ENCODE results near the gene EVI5. TPM values are rescaled to one million over a fixed set of nuclear protein-coding genes. Genes with fewer than 3 reads are reported as not detected.
"Not testable (repeated sequence)": the region's sequence is repeated elsewhere in the genome, so short reads cannot be mapped to it uniquely, and the experiment has no call there.

EVI5 gene
- total and polyA plus RNA-seq, 2 donors = 8.2 to 104 TPM

DNA sequence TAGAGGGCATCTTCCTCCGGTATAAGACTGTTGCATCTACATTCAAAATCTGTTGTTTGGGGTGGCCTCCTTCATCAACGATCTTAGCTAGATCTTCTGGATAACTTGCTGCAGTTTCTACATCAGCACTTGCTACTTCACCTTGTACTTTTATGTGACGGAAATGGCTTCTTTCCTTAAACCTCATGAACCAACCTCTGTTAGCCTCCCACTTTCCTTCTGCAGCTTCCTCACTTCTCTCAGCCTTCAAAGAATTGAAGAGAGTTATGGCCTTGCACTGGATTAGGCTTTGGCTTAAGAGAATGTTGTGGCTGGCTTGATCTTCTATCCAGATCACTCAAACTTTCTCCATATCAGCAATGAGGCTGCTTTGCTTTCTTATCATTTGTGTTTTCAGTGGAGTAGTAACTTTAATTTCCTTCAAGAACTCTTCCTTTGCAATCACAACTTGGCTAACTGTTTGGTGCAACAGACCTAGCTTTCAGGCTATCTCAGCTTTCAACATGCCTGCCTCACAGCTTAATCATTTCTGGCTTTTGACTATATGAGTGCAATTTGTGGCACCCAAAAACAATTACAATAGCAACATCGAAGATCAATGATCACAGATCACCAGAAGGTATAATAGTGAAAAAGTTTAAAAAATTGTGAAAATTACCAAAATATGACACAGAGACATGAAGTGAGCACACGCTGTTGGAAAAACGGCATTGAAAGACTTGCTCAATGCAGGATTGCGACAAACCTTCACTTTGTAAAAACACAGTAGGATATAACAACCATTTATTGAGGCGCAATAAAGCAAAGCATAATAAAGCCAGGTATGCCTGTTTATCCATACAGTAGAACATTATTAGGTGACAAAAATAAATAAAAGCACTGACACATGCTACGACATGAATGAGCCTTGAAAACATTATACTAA, 241.5 kb downstream of the EVI5 start:
- WGBS = 94% methylated on average over 9 of the region's 9 CpGs
- no peak for DNase-seq (ENCODE audit: extremely low spot score)
- no peak overlapping the region for H3K27ac ChIP-seq (ENCODE audit: low read depth)
- H3K4me3 ChIP-seq (ENCODE audit: low read depth, low read length) = no peak overlapping the region
- no peaks in the 10 kb centered on the region for H3K36me3 ChIP-seq (ENCODE audit: insufficient read depth)
- no peaks in the 10 kb centered on the region for H3K4me1 ChIP-seq (ENCODE audit: insufficient read depth)

GRCh38 chr1:92538413-92539061, 246.4 kb downstream of the EVI5 start:
- Histone ChIP-seq H3K36me3 (ENCODE audit: insufficient read depth) (no peaks in the 10 kb centered on the region), H3K4me3 (ENCODE audit: low read depth, low read length) (no peak overlapping the region), H3K27ac (ENCODE audit: low read depth) (no peak overlapping the region), H3K4me1 (ENCODE audit: insufficient read depth) (no peaks in the 10 kb centered on the region)
- no peak for DNase-seq (ENCODE audit: extremely low spot score)
- WGBS = 85% methylated on average over 2 of the region's 2 CpGs

DNA sequence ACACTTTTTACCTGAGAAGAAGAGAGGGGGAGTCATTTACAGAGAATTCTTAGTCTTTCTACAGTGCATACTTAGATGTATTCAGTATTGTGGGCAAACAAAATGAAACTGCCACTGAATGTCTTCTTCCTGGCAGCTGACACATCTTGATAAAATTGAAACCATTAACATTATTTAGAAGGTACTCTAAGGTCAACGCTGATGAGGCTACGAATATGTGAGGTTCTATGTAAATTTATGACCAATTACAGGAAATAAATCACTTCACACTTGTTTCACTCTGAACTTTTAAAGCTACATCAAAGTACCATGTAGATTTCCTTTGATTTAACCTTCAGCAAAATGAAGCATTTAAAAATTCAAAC, 246.9 kb downstream of the EVI5 start:
- Histone ChIP-seq H3K4me1 (ENCODE audit: insufficient read depth) (no peaks in the 10 kb centered on the region), H3K27ac (ENCODE audit: low read depth) (no peak overlapping the region), H3K36me3 (ENCODE audit: insufficient read depth) (no peaks in the 10 kb centered on the region), H3K4me3 (ENCODE audit: low read depth, low read length) (no peak overlapping the region)
- WGBS = 35% methylated on average over 2 of the region's 2 CpGs
- DNase-seq (ENCODE audit: extremely low spot score) = no peak

DNA sequence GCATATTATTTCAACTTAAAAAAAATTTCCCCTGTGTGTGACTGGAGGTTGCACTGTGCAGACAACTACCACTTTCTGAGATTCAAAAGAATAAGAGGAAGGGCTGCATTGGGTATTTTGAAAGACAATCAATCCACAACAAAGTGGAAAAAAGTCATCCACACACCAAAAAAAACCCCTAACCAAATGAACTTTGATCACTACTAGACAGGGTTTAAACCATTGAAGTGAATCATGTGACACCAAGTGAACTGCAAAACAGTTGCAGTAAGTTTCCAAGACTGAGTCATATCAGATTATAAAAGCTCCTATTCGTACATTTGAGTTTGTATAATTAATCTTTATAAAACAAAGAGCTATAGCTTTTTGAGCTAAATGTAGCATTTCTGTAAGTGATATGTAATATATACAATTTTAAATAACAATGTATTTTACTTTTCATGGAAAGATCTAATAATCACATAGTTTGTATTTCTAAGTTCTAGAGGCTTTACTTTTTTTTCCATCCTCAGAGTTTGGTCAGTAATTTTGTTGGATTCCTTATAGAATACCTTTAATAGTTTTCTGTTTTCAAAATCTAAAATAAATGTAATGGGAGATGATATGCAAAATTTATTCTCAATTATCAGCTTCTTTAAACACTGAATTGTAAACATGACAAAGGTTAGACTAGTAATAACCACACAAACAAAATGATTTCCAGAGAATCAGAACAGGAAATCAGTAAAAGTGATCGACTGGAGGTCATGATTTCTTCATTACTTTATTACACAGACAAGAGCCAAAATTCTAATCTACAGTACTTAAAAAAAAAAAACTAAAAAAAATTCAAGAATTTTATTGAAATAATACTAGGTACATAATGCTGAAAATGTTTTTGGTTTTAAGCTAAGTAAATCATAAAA, 247.7 kb downstream of the EVI5 start:
- no peaks in the 10 kb centered on the region for H3K36me3 ChIP-seq (ENCODE audit: insufficient read depth)
- 56% methylated on average over 2 of the region's 2 CpGs for WGBS
- no peak overlapping the region for H3K27ac ChIP-seq (ENCODE audit: low read depth)
- no peaks in the 10 kb centered on the region for H3K4me1 ChIP-seq (ENCODE audit: insufficient read depth)
- no peak overlapping the region for H3K4me3 ChIP-seq (ENCODE audit: low read depth, low read length)
- no peak for DNase-seq (ENCODE audit: extremely low spot score)

DNA sequence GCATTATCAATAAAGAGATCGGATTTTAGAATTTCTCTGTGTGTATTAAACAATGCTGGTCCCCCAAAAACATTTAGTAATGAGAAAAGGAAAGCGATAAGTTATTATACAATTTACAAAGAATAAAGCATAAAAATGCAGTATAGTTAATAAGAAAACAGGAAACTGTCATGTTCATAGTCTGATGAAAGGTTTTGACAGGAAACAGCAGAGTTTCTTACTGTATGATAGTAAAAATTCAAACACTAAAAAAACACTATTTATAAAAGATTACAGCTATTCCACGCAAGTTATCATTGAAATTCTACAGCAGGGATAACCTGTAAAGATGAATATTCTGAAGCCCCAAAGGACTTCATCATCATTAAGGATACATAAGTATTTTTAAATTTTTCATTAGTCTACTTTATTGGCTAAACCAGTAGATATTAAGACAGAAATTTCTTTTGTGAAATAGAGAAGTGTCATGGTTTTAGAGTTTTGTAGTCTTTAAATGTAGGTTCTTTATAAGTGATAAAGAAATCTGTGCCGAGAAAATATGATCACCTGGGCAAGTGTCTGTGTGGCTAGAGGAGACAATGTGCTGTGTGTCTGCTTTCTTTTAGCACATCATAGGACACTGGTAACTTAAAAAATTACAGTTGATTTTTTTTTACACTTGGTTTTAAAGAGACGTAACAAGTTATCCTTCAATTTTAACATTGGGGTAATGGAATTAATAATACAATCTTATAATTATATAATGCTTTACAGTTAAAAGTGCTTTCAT, 248.5 kb downstream of the EVI5 start:
- no peaks in the 10 kb centered on the region for H3K4me1 ChIP-seq (ENCODE audit: insufficient read depth)
- no peak overlapping the region for H3K4me3 ChIP-seq (ENCODE audit: low read depth, low read length)
- H3K27ac ChIP-seq (ENCODE audit: low read depth) = no peak overlapping the region
- H3K36me3 ChIP-seq (ENCODE audit: insufficient read depth) = no peaks in the 10 kb centered on the region
- 88% methylated on average over 5 of the region's 5 CpGs for WGBS
- no peak for DNase-seq (ENCODE audit: extremely low spot score)

DNA sequence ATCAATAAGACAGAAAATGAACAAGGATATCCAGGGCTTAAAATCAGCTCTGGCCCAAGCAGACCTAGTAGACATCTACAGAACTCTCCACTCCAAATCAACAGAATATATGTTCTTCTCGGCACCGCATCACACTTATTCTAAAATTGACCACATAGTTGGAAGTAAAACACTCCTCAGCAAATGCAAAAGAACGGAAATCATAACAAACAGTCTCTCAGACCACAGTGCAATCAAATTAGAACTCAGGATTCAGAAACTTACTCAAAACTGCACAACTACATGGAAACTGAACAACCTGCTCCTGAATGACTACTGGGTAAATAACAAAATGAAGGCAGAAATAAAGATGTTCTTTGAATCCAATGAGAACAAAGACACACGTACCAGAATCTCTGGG, 252.5 kb downstream of the EVI5 start:
- H3K27ac ChIP-seq (ENCODE audit: low read depth); H3K36me3 ChIP-seq (ENCODE audit: insufficient read depth); DNase-seq (ENCODE audit: extremely low spot score); H3K4me1 ChIP-seq (ENCODE audit: insufficient read depth); H3K4me3 ChIP-seq (ENCODE audit: low read depth, low read length): not testable (repeated sequence)
- 95% methylated on average over 4 of the region's 4 CpGs for WGBS

DNA sequence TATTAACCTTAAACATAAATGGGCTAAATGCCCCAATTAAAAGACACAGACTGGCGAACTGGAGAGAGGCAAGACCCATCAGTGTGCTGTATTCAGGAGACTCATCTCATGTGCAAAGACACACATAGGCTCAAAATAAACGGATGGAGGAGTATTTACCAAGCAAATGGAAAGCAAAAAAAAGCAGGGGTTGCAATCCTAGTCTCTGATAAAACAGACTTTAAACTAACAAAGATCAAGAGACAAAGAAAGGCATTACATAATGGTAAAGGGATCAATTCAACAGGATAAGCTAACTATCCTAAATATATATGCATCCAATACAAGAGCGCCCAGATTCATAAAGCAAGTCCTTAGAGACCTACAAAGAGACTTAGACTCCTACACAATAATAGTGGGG, 253.0 kb downstream of the EVI5 start:
- not testable (repeated sequence) for DNase-seq (ENCODE audit: extremely low spot score); H3K4me3 ChIP-seq (ENCODE audit: low read depth, low read length); H3K4me1 ChIP-seq (ENCODE audit: insufficient read depth); H3K36me3 ChIP-seq (ENCODE audit: insufficient read depth); H3K27ac ChIP-seq (ENCODE audit: low read depth)
- 91% methylated on average over 3 of the region's 3 CpGs for WGBS

- 93% methylated on average over 2 of the region's 2 CpGs for WGBS
These were observed 257.2 kb downstream of the EVI5 start for GRCh38 chr1:92527670-92528069.

DNA sequence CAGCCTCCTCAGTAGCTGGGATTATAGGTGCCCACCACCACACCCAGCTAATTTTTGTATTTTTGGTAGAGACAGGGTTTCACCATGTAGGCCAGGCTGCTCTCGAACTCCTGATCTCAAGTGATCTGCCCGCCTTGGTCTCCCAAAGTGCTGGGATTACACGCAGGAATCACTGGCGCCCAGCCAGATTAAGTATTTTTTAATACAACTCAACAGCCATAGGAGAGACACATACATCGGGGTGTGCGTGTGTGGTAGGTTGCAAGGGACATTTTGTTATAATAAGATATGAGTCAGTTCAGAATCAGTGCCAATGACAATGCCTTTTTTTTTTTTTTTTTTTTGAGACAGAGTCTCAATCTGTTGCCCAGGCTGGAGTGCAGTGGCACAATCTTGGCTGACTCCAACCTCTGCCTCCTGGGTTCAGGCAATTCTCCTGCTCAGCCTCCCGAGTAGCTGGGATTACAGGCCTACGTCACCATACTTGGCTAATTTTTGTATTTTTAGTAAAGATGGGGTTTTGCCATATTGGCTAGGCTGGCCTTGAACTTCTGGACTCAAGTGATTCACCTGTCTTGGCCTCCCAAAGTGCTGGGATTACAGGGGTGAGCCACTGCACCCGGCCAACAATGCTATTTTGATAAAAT, 259.8 kb downstream of the EVI5 start:
- not testable (repeated sequence) for H3K27ac ChIP-seq (ENCODE audit: low read depth); H3K36me3 ChIP-seq (ENCODE audit: insufficient read depth); DNase-seq (ENCODE audit: extremely low spot score); H3K4me1 ChIP-seq (ENCODE audit: insufficient read depth); H3K4me3 ChIP-seq (ENCODE audit: low read depth, low read length)
- 96% methylated on average over 9 of the region's 9 CpGs for WGBS

More at GRCh38 chr1:92527670-92528069, 257.2 kb downstream of the EVI5 start:
- Histone ChIP-seq H3K4me3 (ENCODE audit: low read depth, low read length) (no peak overlapping the region), H3K4me1 (ENCODE audit: insufficient read depth) (no peaks in the 10 kb centered on the region), H3K27ac (ENCODE audit: low read depth) (no peak overlapping the region), H3K36me3 (ENCODE audit: insufficient read depth) (no peaks in the 10 kb centered on the region)
- no peak for DNase-seq (ENCODE audit: extremely low spot score)

DNA sequence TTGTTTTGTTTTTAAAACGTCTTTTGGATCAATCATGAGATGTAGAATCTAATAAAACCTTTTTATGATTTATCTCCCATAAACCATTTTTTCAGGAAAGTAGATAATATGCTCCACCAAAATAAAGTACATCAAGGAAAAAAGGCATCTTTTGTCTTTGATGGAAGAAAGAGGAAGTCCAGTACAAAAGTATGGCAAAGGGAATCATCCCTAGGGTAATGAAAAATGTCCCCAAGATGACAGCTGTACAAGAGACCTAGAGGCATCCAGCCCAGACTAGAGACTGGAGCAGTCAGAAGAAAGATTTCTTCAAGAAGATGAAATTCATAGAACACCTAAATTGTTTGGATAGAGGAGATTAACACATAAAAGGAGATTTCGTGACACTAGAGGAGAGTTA, 265.9 kb downstream of the EVI5 start:
- H3K4me1 ChIP-seq (ENCODE audit: insufficient read depth) = no peaks in the 10 kb centered on the region
- no peak for DNase-seq (ENCODE audit: extremely low spot score)
- no peak overlapping the region for H3K4me3 ChIP-seq (ENCODE audit: low read depth, low read length)
- 60% methylated on average over 2 of the region's 2 CpGs for WGBS
- H3K36me3 ChIP-seq (ENCODE audit: insufficient read depth) = no peaks in the 10 kb centered on the region
- H3K27ac ChIP-seq (ENCODE audit: low read depth) = no peak overlapping the region

- Histone ChIP-seq H3K4me3 (ENCODE audit: low read depth, low read length) (no peak overlapping the region), H3K36me3 (ENCODE audit: insufficient read depth) (no peaks in the 10 kb centered on the region), H3K27ac (ENCODE audit: low read depth) (no peak overlapping the region), H3K4me1 (ENCODE audit: insufficient read depth) (no peaks in the 10 kb centered on the region)
- WGBS = 80% methylated on average over 1 of the region's 1 CpG
- DNase-seq (ENCODE audit: extremely low spot score) = no peak
These were observed 268.3 kb downstream of the EVI5 start for GRCh38 chr1:92516574-92516973.

GRCh38 chr1:92515796-92516201, 269.1 kb downstream of the EVI5 start:
- no peak for DNase-seq (ENCODE audit: extremely low spot score)
- no peaks in the 10 kb centered on the region for H3K4me1 ChIP-seq (ENCODE audit: insufficient read depth)
- no peaks in the 10 kb centered on the region for H3K36me3 ChIP-seq (ENCODE audit: insufficient read depth)
- no peak overlapping the region for H3K27ac ChIP-seq (ENCODE audit: low read depth)
- WGBS = 88% methylated on average over 3 of the region's 3 CpGs
- no peak overlapping the region for H3K4me3 ChIP-seq (ENCODE audit: low read depth, low read length)
